HG03342 (cell line): ENCODE data around the gene KDM5A.
"Not testable (repeated sequence)": the region's sequence is repeated elsewhere in the genome, so short reads cannot be mapped to it uniquely, and the experiment has no call there.

Source experiments
- ATAC-seq: cut with Tn5 transposase; IDR thresholded peaks from one replicate; pipeline ENCODE4 v1.9.1; 2021; ENCODE audit warnings: mild to moderate bottlenecking, moderate library complexity; ENCODE audit not compliant: unreplicated experiment

KDM5A gene

GRCh38 chr12:242496-242895, 146.6 kb downstream of the KDM5A start:
- ATAC-seq, result no peak

- no peak for ATAC-seq
These were observed 147.9 kb downstream of the KDM5A start for GRCh38 chr12:241266-241665.

GRCh38 chr12:240566-240965, 148.6 kb downstream of the KDM5A start:
- no peak for ATAC-seq

GRCh38 chr12:238736-239398, 150.3 kb downstream of the KDM5A start:
- ATAC-seq, result no peak

- no peak for ATAC-seq
These were observed 151.0 kb downstream of the KDM5A start for GRCh38 chr12:238116-238515.

GRCh38 chr12:237026-237815, 151.9 kb downstream of the KDM5A start:
- ATAC-seq, result no peak

- no peak for ATAC-seq
These were observed 152.7 kb downstream of the KDM5A start for GRCh38 chr12:236445-236844.

GRCh38 chr12:235967-236366, 153.2 kb downstream of the KDM5A start:
- not testable (repeated sequence) for ATAC-seq

- no peak for ATAC-seq
These were observed 154.2 kb downstream of the KDM5A start for GRCh38 chr12:234891-235415.

- ATAC-seq, result no peak
These were observed 155.1 kb downstream of the KDM5A start for GRCh38 chr12:234019-234418.

- no peak for ATAC-seq
These were observed 155.5 kb downstream of the KDM5A start for GRCh38 chr12:233615-233968.

- no peak for ATAC-seq
These were observed 156.1 kb downstream of the KDM5A start for GRCh38 chr12:232731-233614.

- no peak for ATAC-seq
These were observed 158.0 kb downstream of the KDM5A start for GRCh38 chr12:230925-231671.
